Kidney epithelial cell (primary cell): Measurements from ENCODE around the gene CHRD. TPM values are rescaled to one million over a fixed set of nuclear protein-coding genes. Genes with fewer than 3 reads are reported as not detected.

Experiments
- DNase-seq: peaks from one replicate; pipeline ENCODE4 v3.0.0-alpha.2; 2010; ENCODE audit warnings: low read depth
- H3K27me3 ChIP-seq: 2 replicates; pipeline ENCODE4 v1.6.0; 2011; ENCODE audit warnings: low read length; ENCODE audit not compliant: control insufficient read depth, insufficient read depth
- H3K36me3 ChIP-seq: 2 replicates; pipeline ENCODE4 v1.5.1; 2011; ENCODE audit warnings: low read length; ENCODE audit not compliant: control insufficient read depth, insufficient read depth
- H3K4me3 ChIP-seq: 2 replicates; pipeline ENCODE4 v1.5.1; 2011; ENCODE audit warnings: low read depth, mild to moderate bottlenecking, control low read depth, low read length
- total RNA-seq: library from RNA; depleted of rRNA; stranded (reverse); fragments of >200 nt; gene quantifications from 2 replicates; pipeline ENCODE4 v1.2.3, GENCODE V29; 2015
- TF ChIP-seq, protein P1 (sequence below): IDR thresholded peaks from 2 replicates; pipeline ENCODE4 v1.5.1; 2011; ENCODE audit warnings: mild to moderate bottlenecking, moderate library complexity, low read length, control low read depth, inconsistent platforms; ENCODE audit not compliant: insufficient read depth, poor library complexity, severe bottlenecking

Gene CHRD
- total RNA-seq, 1 donor from 2014 or later: 1.0 TPM

DNA sequence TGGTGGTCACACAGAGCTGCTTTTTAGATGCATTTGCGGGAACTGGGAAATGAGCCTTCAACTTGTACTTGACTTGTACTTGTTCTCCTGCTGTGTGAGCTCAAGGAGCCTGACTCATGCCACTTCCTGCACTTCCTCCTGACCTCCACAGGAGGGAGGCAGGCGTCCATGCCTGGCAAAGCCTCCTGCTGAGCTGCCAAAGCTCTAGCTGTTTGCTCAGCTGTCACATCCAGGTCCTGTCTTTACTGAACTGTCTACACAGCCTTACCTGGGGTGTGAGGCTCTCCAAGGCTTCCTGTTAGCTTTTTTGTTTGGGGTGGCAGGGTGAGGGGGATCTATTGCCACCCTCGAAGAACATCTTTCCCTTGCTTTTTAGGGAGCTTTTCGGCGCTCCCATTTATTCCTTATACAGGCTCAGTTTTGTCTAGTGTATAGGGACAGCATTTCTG lies 8.3 kb upstream of the CHRD start:
- no peak overlapping the region for H3K4me3 ChIP-seq
- peak; percentile 57 for DNase-seq
- peaks cover 15% of the 10 kb centered on the region for H3K27me3 ChIP-seq
- TF ChIP-seq, protein P1, sequence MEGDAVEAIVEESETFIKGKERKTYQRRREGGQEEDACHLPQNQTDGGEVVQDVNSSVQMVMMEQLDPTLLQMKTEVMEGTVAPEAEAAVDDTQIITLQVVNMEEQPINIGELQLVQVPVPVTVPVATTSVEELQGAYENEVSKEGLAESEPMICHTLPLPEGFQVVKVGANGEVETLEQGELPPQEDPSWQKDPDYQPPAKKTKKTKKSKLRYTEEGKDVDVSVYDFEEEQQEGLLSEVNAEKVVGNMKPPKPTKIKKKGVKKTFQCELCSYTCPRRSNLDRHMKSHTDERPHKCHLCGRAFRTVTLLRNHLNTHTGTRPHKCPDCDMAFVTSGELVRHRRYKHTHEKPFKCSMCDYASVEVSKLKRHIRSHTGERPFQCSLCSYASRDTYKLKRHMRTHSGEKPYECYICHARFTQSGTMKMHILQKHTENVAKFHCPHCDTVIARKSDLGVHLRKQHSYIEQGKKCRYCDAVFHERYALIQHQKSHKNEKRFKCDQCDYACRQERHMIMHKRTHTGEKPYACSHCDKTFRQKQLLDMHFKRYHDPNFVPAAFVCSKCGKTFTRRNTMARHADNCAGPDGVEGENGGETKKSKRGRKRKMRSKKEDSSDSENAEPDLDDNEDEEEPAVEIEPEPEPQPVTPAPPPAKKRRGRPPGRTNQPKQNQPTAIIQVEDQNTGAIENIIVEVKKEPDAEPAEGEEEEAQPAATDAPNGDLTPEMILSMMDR: peak; percentile 98
- peaks cover 7% of the 10 kb centered on the region for H3K36me3 ChIP-seq

DNA sequence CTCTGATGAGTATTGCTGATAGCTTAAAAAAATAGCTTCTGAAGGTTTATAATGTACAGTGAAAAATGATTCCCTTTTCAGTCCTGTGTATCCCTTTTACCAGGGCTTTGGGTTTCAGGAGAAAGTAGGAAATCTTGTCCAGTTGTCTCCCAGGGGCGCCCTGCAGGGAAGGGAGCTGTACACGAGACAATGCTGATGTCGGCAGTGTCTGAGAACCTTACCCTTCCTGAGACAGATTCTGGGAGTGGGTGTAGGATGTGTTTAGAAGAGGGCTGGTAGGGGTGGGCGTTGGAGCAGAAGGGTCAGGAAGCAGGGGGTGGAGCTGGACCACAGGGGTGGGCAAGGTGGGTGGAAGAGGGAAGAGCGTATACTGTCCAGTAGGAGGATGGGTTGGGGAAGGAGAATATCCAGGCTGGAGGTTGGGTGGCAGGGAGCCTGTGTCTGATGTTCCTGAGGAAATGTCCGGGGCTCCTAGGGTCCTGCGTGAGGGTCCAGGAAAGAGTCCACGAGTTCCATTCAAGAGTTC lies 7.5 kb upstream of the CHRD start:
- TF ChIP-seq, protein P1: no peak
- H3K4me3 ChIP-seq: no peak overlapping the region

DNA sequence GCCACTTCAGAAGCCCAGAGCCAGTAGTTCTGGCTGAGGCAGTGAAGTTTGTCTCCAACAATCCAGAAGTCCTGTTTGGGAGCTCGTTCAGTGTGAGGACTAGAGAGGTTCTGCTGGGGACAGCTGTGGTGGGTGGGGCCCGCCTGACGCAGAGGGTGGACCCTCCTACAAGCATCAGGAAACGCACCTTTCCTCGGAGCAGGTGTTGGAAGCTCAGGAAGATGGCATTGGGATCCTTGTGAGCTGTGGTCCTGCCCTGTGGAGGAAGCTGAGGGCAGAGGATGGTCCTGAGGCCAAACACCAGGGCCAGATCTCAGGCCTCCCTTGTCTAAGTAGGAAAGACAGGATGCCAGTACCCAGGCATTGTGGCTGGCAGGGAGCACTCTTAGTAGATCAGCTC lies 6.9 kb upstream of the CHRD start:
- DNase-seq: no peak
- Histone ChIP-seq H3K4me3 (no peak overlapping the region), H3K27me3 (peaks cover 27% of the 10 kb centered on the region), H3K36me3 (peaks cover 5% of the 10 kb centered on the region)
- TF ChIP-seq, protein P1: no peak

More for the DNA sequence above, 7.5 kb upstream of the CHRD start:
- DNase-seq: no peak
- Histone ChIP-seq H3K36me3 (peaks cover 6% of the 10 kb centered on the region), H3K27me3 (peaks cover 22% of the 10 kb centered on the region)

DNA sequence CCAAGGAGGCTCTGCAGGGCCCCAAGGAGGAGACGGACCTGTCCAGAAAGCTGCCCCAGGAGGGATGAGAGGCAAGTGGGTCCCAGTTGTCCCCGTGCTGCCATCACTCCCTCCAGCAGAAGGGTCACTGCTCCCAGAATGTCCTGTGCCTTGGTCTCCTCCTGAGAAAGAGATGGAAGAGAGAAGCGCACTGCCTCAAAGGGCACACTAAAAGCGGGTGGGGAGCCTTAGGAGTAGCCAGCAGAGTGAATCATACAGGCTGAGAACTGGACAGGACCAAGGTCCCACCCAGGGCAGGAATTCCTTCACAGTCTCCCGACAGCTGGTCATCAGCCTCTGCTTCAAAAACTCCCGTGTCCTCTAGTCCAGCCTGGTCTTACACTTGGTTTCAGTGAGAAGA lies 6.4 kb upstream of the CHRD start:
- Histone ChIP-seq H3K27me3 (peaks cover 31% of the 10 kb centered on the region), H3K36me3 (peaks cover 3% of the 10 kb centered on the region), H3K4me3 (no peak overlapping the region)
- TF ChIP-seq, protein P1: no peak
- no peak for DNase-seq

DNA sequence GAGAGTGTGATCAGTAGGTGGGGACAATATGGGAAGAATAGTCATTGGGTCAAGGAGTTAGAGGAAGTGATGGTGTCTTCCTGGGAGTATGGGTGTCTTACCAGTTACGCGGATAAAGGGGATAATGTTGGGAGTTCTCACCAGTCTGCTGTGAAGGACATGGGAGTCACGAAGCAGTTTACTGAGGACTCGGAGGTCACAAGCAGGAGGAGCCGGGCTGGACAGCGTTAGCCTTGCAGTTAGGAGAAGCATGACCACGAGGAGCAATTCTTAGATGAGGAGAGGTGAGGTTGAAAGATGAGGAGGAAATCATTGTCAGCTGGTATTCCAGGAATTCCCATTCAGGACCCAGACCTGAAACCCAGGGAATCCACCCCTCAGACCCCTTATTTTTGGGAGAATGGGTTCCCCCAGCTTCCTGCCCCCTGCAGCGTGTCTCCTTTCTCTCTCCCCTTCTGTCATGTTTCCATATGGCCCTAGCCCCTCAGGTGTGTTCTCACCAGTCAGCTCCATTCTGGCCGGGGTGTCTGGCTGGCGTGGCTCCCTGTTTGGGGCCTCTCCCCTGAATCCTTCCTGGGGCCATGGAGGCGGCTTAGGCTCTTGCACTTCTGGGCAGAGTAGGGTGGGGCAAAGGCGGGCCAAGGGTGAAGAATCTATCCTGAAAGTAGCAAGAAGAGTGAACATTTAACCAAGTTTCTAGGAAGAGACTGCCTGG lies 4.0 kb upstream of the CHRD start:
- peaks cover 48% of the 10 kb centered on the region for H3K27me3 ChIP-seq
- TF ChIP-seq, protein P1: no peak
- H3K4me3 ChIP-seq: no peak overlapping the region
- no peak for DNase-seq
- no peaks in the 10 kb centered on the region for H3K36me3 ChIP-seq
